ENCODE measurements around the gene FAM20A.

Gene FAM20A

GRCh38 chr17:68512247-68512959, 88.8 kb downstream of the FAM20A start, which contains the start of gene PRKAR1A (continued):
- TF ChIP-seq PRDM2 (tag by site-specific recombination; IDR thresholded peaks at IDR 0.05; ENCODE audit: borderline replicate concordance) (no peak), ZNF704 (tag by site-specific recombination; IDR thresholded peaks at IDR 0.05) (no peak), INSM2 (tag by site-specific recombination; IDR thresholded peaks at IDR 0.05) (no peak; the same call in 1 of the 2 replicates), ZNF140 (tag by site-specific recombination; IDR thresholded peaks at IDR 0.05) (no peak), ZEB2 (tag by site-specific recombination; IDR thresholded peaks at IDR 0.05) (0 out of 2 replicates have a peak, but pooled peaks have one; percentile 82), ZNF449 (tag by site-specific recombination; IDR thresholded peaks at IDR 0.05) (no peak; the same call in 1 of the 2 replicates), ZNF221 (tag by site-specific recombination; IDR thresholded peaks at IDR 0.05; ENCODE audit: borderline replicate concordance) (no peak), ZNF561 (tag by site-specific recombination; IDR thresholded peaks at IDR 0.05; ENCODE audit: borderline replicate concordance) (peak; percentile 54; the same call in 1 of the 2 replicates), ZNF23 (tag by site-specific recombination; IDR thresholded peaks at IDR 0.05; ENCODE audit: borderline replicate concordance) (no peak), ZNF146 (tag by site-specific recombination; IDR thresholded peaks at IDR 0.05) (no peak), ZNF707 (tag by site-specific recombination; IDR thresholded peaks at IDR 0.05) (no peak; the same call in 1 of the 2 replicates), HIC1 (tag by site-specific recombination; IDR thresholded peaks at IDR 0.05) (no peak), ZNF292 (tag by site-specific recombination; IDR thresholded peaks at IDR 0.05; ENCODE audit: borderline replicate concordance, low read depth) (no peak), ZNF670 (tag by site-specific recombination; IDR thresholded peaks at IDR 0.05; ENCODE audit: low read depth) (no peak), ZSCAN23 (tag by site-specific recombination; IDR thresholded peaks at IDR 0.05) (no peak), ZNF555 (tag by site-specific recombination; conservative IDR thresholded peaks at IDR 0.05) (no peak), ZNF10 (tag by site-specific recombination; IDR thresholded peaks at IDR 0.05) (no peak), ZNF175 (tag by site-specific recombination; IDR thresholded peaks at IDR 0.05) (no peak), ZFP37 (tag by site-specific recombination; IDR thresholded peaks at IDR 0.05) (no peak), ZBTB1 (tag by site-specific recombination; IDR thresholded peaks at IDR 0.05) (no peak), ZNF302 (tag by site-specific recombination; IDR thresholded peaks at IDR 0.05; ENCODE audit: low read depth) (no peak), SALL2 (tag by site-specific recombination; IDR thresholded peaks at IDR 0.05; ENCODE audit: borderline replicate concordance) (no peak)
- TF ChIP-seq, protein P1, sequence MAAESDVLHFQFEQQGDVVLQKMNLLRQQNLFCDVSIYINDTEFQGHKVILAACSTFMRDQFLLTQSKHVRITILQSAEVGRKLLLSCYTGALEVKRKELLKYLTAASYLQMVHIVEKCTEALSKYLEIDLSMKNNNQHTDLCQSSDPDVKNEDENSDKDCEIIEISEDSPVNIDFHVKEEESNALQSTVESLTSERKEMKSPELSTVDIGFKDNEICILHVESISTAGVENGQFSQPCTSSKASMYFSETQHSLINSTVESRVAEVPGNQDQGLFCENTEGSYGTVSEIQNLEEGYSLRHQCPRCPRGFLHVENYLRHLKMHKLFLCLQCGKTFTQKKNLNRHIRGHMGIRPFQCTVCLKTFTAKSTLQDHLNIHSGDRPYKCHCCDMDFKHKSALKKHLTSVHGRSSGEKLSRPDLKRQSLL (tag by site-specific recombination; IDR thresholded peaks at IDR 0.05) = no peak
- TF ChIP-seq, protein P2, sequence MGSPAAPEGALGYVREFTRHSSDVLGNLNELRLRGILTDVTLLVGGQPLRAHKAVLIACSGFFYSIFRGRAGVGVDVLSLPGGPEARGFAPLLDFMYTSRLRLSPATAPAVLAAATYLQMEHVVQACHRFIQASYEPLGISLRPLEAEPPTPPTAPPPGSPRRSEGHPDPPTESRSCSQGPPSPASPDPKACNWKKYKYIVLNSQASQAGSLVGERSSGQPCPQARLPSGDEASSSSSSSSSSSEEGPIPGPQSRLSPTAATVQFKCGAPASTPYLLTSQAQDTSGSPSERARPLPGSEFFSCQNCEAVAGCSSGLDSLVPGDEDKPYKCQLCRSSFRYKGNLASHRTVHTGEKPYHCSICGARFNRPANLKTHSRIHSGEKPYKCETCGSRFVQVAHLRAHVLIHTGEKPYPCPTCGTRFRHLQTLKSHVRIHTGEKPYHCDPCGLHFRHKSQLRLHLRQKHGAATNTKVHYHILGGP (tag by site-specific recombination; IDR thresholded peaks at IDR 0.05) = no peak

All from HEK293 (cell line).